IMR-90 (cell line): ENCODE data around the gene KIF3B. TPM values are rescaled to one million over a fixed set of nuclear protein-coding genes. Genes with fewer than 3 reads are reported as not detected.
"Not testable (repeated sequence)": the region's sequence is repeated elsewhere in the genome, so short reads cannot be mapped to it uniquely, and the experiment has no call there.

Experiments used
- ATAC-seq: fragments of 200-7000 bp; cut with Tn5 transposase; 2 replicates; pipeline ENCODE4 v1.9.1; 2020; ENCODE audit warnings: low read depth, mild to moderate bottlenecking, moderate library complexity
- BruUV-seq: library from RNA; stranded (reverse); fragments of 400-500 nt; replicated peaks from 2 replicates; lab custom pipeline; 2021; lab: Mats Ljungman, UMichigan
- CTCF ChIA-PET: fragments of 300-600 bp; formaldehyde crosslinking; extraction: SDS; loops from one replicate; lab custom pipeline; 2021; ENCODE audit warnings: antibody characterized with exemption; lab: Yijun Ruan, JAX
- POLR2A ChIA-PET: fragments of 300-600 bp; sonication (Branson Sonifier 250); formaldehyde crosslinking; loops from one replicate; lab custom pipeline; 2022; ENCODE audit warnings: antibody characterized with exemption; ENCODE audit not compliant: unreplicated experiment; lab: Charles Lee
- DNase-seq: peaks from one replicate; pipeline ENCODE4 v3.0.0; 2013
- H2AFZ ChIP-seq: replicated peaks from 2 replicates; pipeline ENCODE3; 2013; ENCODE audit warnings: low read length, mild to moderate bottlenecking; ENCODE audit not compliant: poor library complexity
- H2AK5ac ChIP-seq: 2 replicates; pipeline ENCODE4 v1.6.1; 2013; ENCODE audit warnings: low read depth, low read length, inconsistent platforms
- H2AK9ac ChIP-seq: replicated peaks from 2 replicates; pipeline ENCODE3; 2013; ENCODE audit warnings: mild to moderate bottlenecking, low read depth, low read length, moderate library complexity; ENCODE audit not compliant: poor library complexity
- H2BK120ac ChIP-seq: 2 replicates; pipeline ENCODE4 v1.6.1; 2013; ENCODE audit warnings: low read depth, low read length, inconsistent platforms
- H2BK15ac ChIP-seq: 3 replicates; pipeline ENCODE4 v1.6.1; 2013; ENCODE audit warnings: low read depth, low read length, inconsistent platforms
- H2BK20ac ChIP-seq: 2 replicates; pipeline ENCODE4 v1.6.1; 2013; ENCODE audit warnings: low read depth, mild to moderate bottlenecking, inconsistent platforms, low read length, moderate library complexity
- H2BK5ac ChIP-seq: 2 replicates; pipeline ENCODE4 v1.6.1; 2013; ENCODE audit warnings: mild to moderate bottlenecking, low read depth, low read length, inconsistent platforms; ENCODE audit not compliant: poor library complexity, severe bottlenecking
- H3K14ac ChIP-seq: replicated peaks from 2 replicates; pipeline ENCODE4 v1.6.1; 2013; ENCODE audit warnings: low read depth, low read length, inconsistent platforms
- H3K18ac ChIP-seq: 2 replicates; pipeline ENCODE4 v1.6.1; 2013; ENCODE audit warnings: low read depth, low read length, control low read depth
- H3K23ac ChIP-seq: 2 replicates; pipeline ENCODE4 v1.6.1; 2013; ENCODE audit warnings: low read depth, low read length, inconsistent platforms
- H3K27ac ChIP-seq: 2 replicates; pipeline ENCODE4 v1.5.1; 2013; ENCODE audit warnings: mild to moderate bottlenecking, control low read depth, low read length; ENCODE audit not compliant: insufficient read depth
- H3K27me3 ChIP-seq: 2 replicates; pipeline ENCODE4 v1.6.1; 2013; ENCODE audit warnings: low read length; ENCODE audit not compliant: control insufficient read depth, insufficient read depth
- H3K36me3 ChIP-seq: 2 replicates; pipeline ENCODE4 v1.6.1; 2013; ENCODE audit warnings: low read length, mixed read lengths; ENCODE audit not compliant: control insufficient read depth, insufficient read depth
- H3K4ac ChIP-seq: 2 replicates; pipeline ENCODE4 v1.6.1; 2013; ENCODE audit warnings: low read depth, low read length, inconsistent platforms
- H3K4me1 ChIP-seq: 2 replicates; pipeline ENCODE4 v1.6.1; 2013; ENCODE audit warnings: low read length, mixed read lengths; ENCODE audit not compliant: control insufficient read depth, insufficient read depth
- H3K4me2 ChIP-seq: 2 replicates; pipeline ENCODE4 v1.6.1; 2013; ENCODE audit warnings: low read depth, mild to moderate bottlenecking, control low read depth, low read length, moderate library complexity
- H3K4me3 ChIP-seq: 2 replicates; pipeline ENCODE4 v1.5.1; 2013; ENCODE audit warnings: low read depth, mild to moderate bottlenecking, control low read depth, low read length, moderate library complexity; ENCODE audit not compliant: insufficient read depth
- H3K56ac ChIP-seq: 2 replicates; pipeline ENCODE4 v1.6.1; 2013; ENCODE audit warnings: low read length, inconsistent platforms; ENCODE audit not compliant: insufficient read depth; ENCODE audit errors: extremely low read depth
- H3K79me1 ChIP-seq, 2 experiments: 2 replicates each; pipeline ENCODE4 v1.6.1; 2013; ENCODE audit warnings: low read length in 2 of 2, inconsistent platforms in 1 of 2, low read depth in 1 of 2
- H3K9ac ChIP-seq: 2 replicates; pipeline ENCODE4 v1.6.1; 2013; ENCODE audit warnings: low read depth, low read length, control low read depth
- H3K9me1 ChIP-seq: 2 replicates; pipeline ENCODE4 v1.6.1; 2013; ENCODE audit warnings: low read length, inconsistent platforms; ENCODE audit not compliant: insufficient read depth
- H3K9me3 ChIP-seq: 2 replicates; pipeline ENCODE4 v1.6.1; 2013; ENCODE audit warnings: low read length; ENCODE audit not compliant: control insufficient read depth, insufficient read depth
- H4K20me1 ChIP-seq: 2 replicates; pipeline ENCODE4 v1.6.1; 2013; ENCODE audit warnings: low read length, inconsistent platforms; ENCODE audit not compliant: insufficient read depth
- H4K5ac ChIP-seq: 2 replicates; pipeline ENCODE4 v1.6.1; 2013; ENCODE audit warnings: mild to moderate bottlenecking, low read depth, low read length, control low read depth
- H4K8ac ChIP-seq, 2 experiments: 2 replicates each; pipeline ENCODE4 v1.6.1; 2013; ENCODE audit warnings: low read depth in 2 of 2, low read length in 2 of 2, control low read depth in 1 of 2, inconsistent platforms in 1 of 2
- H4K91ac ChIP-seq: 2 replicates; pipeline ENCODE4 v1.6.1; 2013; ENCODE audit warnings: low read depth, low read length, inconsistent platforms; ENCODE audit not compliant: insufficient read depth
- WGBS, 2 experiments: methylation state at CpG; one replicate each; pipeline versions ENCODE4 v1.1.5 to v1.1.7; 2013; ENCODE audit warnings: missing lambda C conversion rate in 2 of 2; ENCODE audit not compliant: insufficient read length in 1 of 2; ENCODE audit errors: extremely low coverage in 2 of 2; 5-methylcytosine and 5-hydroxymethylcytosine counted together
- dilution Hi-C: fragments of 300-500 bp; cut with HindIII; formaldehyde crosslinking; loops from one replicate; pipeline ENCODE4 v1.14.3; 2018; ENCODE audit warnings: low sequenced_read_pairs; ENCODE audit not compliant: unreplicated experiment
- in situ Hi-C: fragments of 300-500 bp; cut with MboI; formaldehyde crosslinking; loops from 3 replicates; pipeline ENCODE4 v1.14.3; 2019; ENCODE audit warnings: low sequenced_read_pairs, inconsistent platforms, mixed read lengths
- intact Hi-C: fragments of 100-400 bp; cut with micrococcal nuclease; formaldehyde crosslinking; loops from 2 replicates; pipeline ENCODE4 v1.10.0; 2022
- polyA plus RNA-seq, 3 experiments: library from polyadenylated mRNA; depleted of rRNA; stranded (reverse); fragments of >200 nt; gene quantifications; 2 replicates each; pipeline ENCODE4 v1.2.3, GENCODE V29; 2012; ENCODE audit warnings: low replicate concordance in 1 of 3
- total RNA-seq: library from RNA; depleted of rRNA; stranded (reverse); fragments of >200 nt; gene quantifications from 2 replicates; pipeline ENCODE4 v1.2.3, GENCODE V29; 2012

The KIF3B gene
- total and polyA plus RNA-seq, 2 of the 4 experiments (the other 2 are of a cell fraction), result 17.1 to 28.1 TPM

GRCh38 chr20:32355907-32356621 lies 78.6 kb downstream of the KIF3B start:
- intact Hi-C loops, POLR2A ChIA-PET, H3K36me3 ChIP-seq, in situ Hi-C loops, CTCF ChIA-PET, H3K9ac ChIP-seq, H3K27me3 ChIP-seq, ATAC-seq, H3K9me3 ChIP-seq, BruUV-seq, H3K4me2 ChIP-seq, H3K4me1 ChIP-seq, H3K4me3 ChIP-seq, dilution Hi-C loops: not testable (repeated sequence)
- Histone ChIP-seq H2AFZ (peak overlapping the region; percentile 9), H3K9me1 (peaks cover 15% of the 10 kb centered on the region), H3K18ac (peak overlapping the region; percentile 40; the same call in 1 of the 2 replicates), H2AK5ac (peak overlapping the region; percentile 73; the same call in 1 of the 2 replicates), H4K5ac (peak overlapping the region; percentile 60; the same call in 1 of the 2 replicates), H2BK20ac (peak overlapping the region; percentile 92), H4K20me1 (peaks cover 30% of the 10 kb centered on the region), H4K8ac (peak overlapping the region; percentile 95 to 99; a peak in 3 of 4 replicates), H3K23ac (peak overlapping the region; percentile 97), H3K4ac (peak overlapping the region; percentile 97), H3K27ac (peak overlapping the region; percentile 47), H3K14ac (peak overlapping the region; percentile 48; the same call in 1 of the 2 replicates), H3K56ac (peak overlapping the region; percentile 59; the same call in 1 of the 2 replicates), H4K91ac (peak overlapping the region; percentile 94), H2AK9ac (peak overlapping the region; percentile 38), H2BK15ac (peak overlapping the region; percentile 97; the same call in 2 of the 3 replicates), H2BK5ac (peak overlapping the region; percentile 89), H3K79me1 (peaks cover 0 to 31% of the 10 kb centered on the region in 2 experiments; a peak in 2 of 4 replicates), H2BK120ac (peak overlapping the region; percentile 95)
- no CpG with 5 or more reads among the region's 7 CpGs for WGBS, 2 experiments
- peak; percentile 68 for DNase-seq
